OCI-LY1 (cell line): Measurements from ENCODE around the gene TBX10.
"Not testable (repeated sequence)": the region's sequence is repeated elsewhere in the genome, so short reads cannot be mapped to it uniquely, and the experiment has no call there.

Experiments
- H2AFZ ChIP-seq: fragments of 200-600 bp; sonication (generic), shearing (Covaris generic); 2 replicates; pipeline ENCODE4 v1.6.0; 2014; ENCODE audit warnings: antibody characterized with exemption, mild to moderate bottlenecking, low read length
- H3F3A ChIP-seq: fragments of 200-600 bp; sonication (generic), shearing (Covaris generic); 2 replicates; pipeline ENCODE4 v1.6.0; 2014; ENCODE audit warnings: mild to moderate bottlenecking, antibody characterized with exemption, low read length, moderate library complexity; ENCODE audit not compliant: insufficient read depth
- H3K27ac ChIP-seq: fragments of 200-600 bp; sonication (generic); 2 replicates; pipeline ENCODE4 v1.5.1; 2014; ENCODE audit warnings: low read length, mixed run types, mild to moderate bottlenecking, low read depth; ENCODE audit not compliant: poor library complexity, severe bottlenecking
- H3K27me3 ChIP-seq: fragments of 200-600 bp; sonication (generic); 2 replicates; pipeline ENCODE4 v1.6.0; 2014; ENCODE audit warnings: antibody characterized with exemption, mild to moderate bottlenecking, low read length, moderate library complexity; ENCODE audit not compliant: insufficient read depth
- H3K36me3 ChIP-seq: fragments of 200-600 bp; sonication (generic); 2 replicates; pipeline ENCODE4 v1.6.1; 2014; ENCODE audit warnings: mild to moderate bottlenecking, antibody characterized with exemption, low read length, moderate library complexity, mixed read lengths; ENCODE audit not compliant: insufficient read depth
- H3K4me1 ChIP-seq: fragments of 200-600 bp; sonication (generic); 2 replicates; pipeline ENCODE4 v1.5.1; 2014; ENCODE audit warnings: mild to moderate bottlenecking, low read length, moderate library complexity; ENCODE audit not compliant: insufficient read depth, severe bottlenecking
- H3K4me2 ChIP-seq: fragments of 200-600 bp; sonication (generic), shearing (Covaris generic); 2 replicates; pipeline ENCODE4 v1.6.1; 2014; ENCODE audit warnings: low read length
- H3K4me3 ChIP-seq: fragments of 200-600 bp; sonication (generic); 2 replicates; pipeline ENCODE4 v1.5.1; 2014; ENCODE audit warnings: low read length, low read depth, mild to moderate bottlenecking, mixed read lengths; ENCODE audit not compliant: poor library complexity, severe bottlenecking
- H3K79me2 ChIP-seq: fragments of 200-600 bp; shearing (Covaris generic); 2 replicates; pipeline ENCODE4 v1.6.1; 2016; ENCODE audit warnings: mixed run types, low read length, mixed read lengths; ENCODE audit not compliant: insufficient read depth
- H3K9ac ChIP-seq: fragments of 200-600 bp; sonication (generic), shearing (Covaris generic); 2 replicates; pipeline ENCODE4 v1.6.1; 2014; ENCODE audit warnings: mild to moderate bottlenecking, low read length, mixed read lengths
- H3K9me2 ChIP-seq: fragments of 200-600 bp; sonication (generic), shearing (Covaris generic); 2 replicates; pipeline ENCODE4 v1.6.1; 2014; ENCODE audit warnings: low read depth, mild to moderate bottlenecking, low read length, mixed read lengths
- H3K9me3 ChIP-seq: fragments of 200-600 bp; shearing (Covaris generic); 2 replicates; pipeline ENCODE4 v1.6.1; 2014; ENCODE audit warnings: low read length, mixed read lengths
- H4K20me1 ChIP-seq: fragments of 200-600 bp; sonication (generic), shearing (Covaris generic); 2 replicates; pipeline ENCODE4 v1.6.0; 2016; ENCODE audit warnings: mild to moderate bottlenecking, low read length; ENCODE audit not compliant: insufficient read depth
- CTCF ChIP-seq: fragments of 200-600 bp; sonication (generic), shearing (Covaris generic); IDR thresholded peaks from 2 replicates; pipeline ENCODE4 v1.5.1; 2017; ENCODE audit warnings: mild to moderate bottlenecking, antibody characterized with exemption, low read length, moderate library complexity, mixed read lengths
- EZH2 ChIP-seq: fragments of 200-600 bp; sonication (generic), shearing (Covaris generic); IDR thresholded peaks from 2 replicates; pipeline ENCODE4 v1.8.0; 2017; ENCODE audit warnings: borderline replicate concordance, mixed run types, mild to moderate bottlenecking, antibody characterized with exemption, low read length, moderate library complexity, mixed read lengths

TBX10 gene

DNA sequence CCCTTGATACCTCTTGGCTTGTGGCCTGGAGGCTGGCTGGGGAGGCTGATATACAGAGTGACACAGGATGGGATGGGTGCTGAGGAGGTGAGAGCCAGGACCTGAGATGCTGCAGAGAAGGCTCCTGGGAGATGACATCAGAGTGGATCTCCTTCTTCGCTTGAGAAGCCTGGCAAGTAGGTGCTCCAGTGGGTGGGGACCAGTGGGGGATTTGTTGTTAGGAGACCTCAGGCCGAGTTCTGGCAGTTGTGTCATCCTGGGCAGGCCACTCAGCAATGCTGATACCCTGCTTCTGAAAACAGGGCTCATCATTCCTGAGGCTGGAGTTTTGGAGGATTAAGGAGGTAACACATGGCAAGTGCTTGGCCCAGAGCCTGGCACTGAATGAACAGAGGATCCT, 34.7 kb downstream of the TBX10 start:
- Histone ChIP-seq H2AFZ (no peak overlapping the region), H3F3A (no peaks in the 10 kb centered on the region), H3K36me3 (peaks cover 17% of the 10 kb centered on the region), H3K9ac (no peak overlapping the region), H4K20me1 (no peaks in the 10 kb centered on the region), H3K27me3 (peaks cover 3% of the 10 kb centered on the region; the same call in 1 of the 2 replicates), H3K4me1 (peaks cover 38% of the 10 kb centered on the region), H3K4me3 (no peak overlapping the region), H3K9me2 (no peaks in the 10 kb centered on the region), H3K27ac (no peak overlapping the region), H3K79me2 (peaks cover 9% of the 10 kb centered on the region; the same call in 1 of the 2 replicates), H3K9me3 (no peaks in the 10 kb centered on the region), H3K4me2 (no peak overlapping the region)
- TF ChIP-seq CTCF (no peak), EZH2 (no peak)

DNA sequence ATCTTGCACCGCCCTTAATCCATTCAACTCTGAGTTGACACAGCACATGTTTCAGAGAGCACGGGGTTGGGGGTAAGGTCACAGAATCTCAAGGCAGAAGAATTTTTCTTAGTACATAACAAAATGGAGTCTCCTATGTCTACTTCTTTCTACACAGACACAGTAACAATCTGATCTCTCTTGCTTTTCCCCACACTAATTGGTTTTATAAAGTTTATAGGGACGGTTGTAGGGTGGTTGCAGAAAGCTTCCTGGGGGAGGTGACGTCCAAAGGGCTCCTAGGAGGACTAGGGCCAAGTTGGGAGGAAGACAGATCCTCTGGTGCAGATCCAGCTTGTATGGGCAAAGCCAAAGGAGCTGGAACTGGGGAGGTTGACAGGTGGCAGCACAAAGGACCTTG, 35.4 kb downstream of the TBX10 start:
- not testable (repeated sequence) for H3K27me3 ChIP-seq, H3K4me2 ChIP-seq, H3K9me2 ChIP-seq, H3F3A ChIP-seq, H2AFZ ChIP-seq, H3K9ac ChIP-seq, H3K4me3 ChIP-seq, H4K20me1 ChIP-seq, H3K27ac ChIP-seq, H3K79me2 ChIP-seq, H3K9me3 ChIP-seq
- Histone ChIP-seq H3K4me1 (peaks cover 41% of the 10 kb centered on the region), H3K36me3 (peaks cover 11% of the 10 kb centered on the region)

DNA sequence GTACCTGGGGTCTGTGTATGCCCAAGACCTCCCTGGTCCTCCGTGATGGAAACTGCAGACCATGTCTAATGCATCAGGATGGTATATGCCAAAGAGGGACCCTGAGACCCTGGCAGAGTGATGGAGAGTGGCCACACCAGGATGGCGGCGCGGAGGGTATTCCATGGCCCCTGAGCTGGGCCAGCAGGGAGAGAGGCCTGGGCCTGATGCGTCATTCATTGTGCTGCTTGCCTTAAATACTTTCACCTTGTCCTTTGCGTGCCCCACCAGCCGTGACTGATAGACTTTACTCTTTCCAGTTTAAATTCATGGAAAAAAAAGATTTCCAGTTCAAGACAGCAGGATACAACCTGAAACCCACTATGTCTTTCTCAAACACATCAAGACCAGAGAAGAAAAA, 38.5 kb downstream of the TBX10 start:
- H3K4me3 ChIP-seq: no peak overlapping the region
- no peak overlapping the region for H2AFZ ChIP-seq
- H3K36me3 ChIP-seq: no peaks in the 10 kb centered on the region; the same call in 1 of the 2 replicates
- H3K79me2 ChIP-seq: no peaks in the 10 kb centered on the region
- no peaks in the 10 kb centered on the region for H3F3A ChIP-seq
- TF ChIP-seq EZH2 (no peak), CTCF (no peak)
- 0 out of 2 replicates have a peak, but pooled peaks cover 2% of the 10 kb centered on the region for H3K9me3 ChIP-seq
- peak overlapping the region; percentile 73 for H3K27ac ChIP-seq
- peaks cover 21% of the 10 kb centered on the region for H3K4me1 ChIP-seq
- peak overlapping the region; percentile 45; the same call in 1 of the 2 replicates for H3K4me2 ChIP-seq
- no peak overlapping the region; the same call in 1 of the 2 replicates for H3K9ac ChIP-seq
- H3K9me2 ChIP-seq: no peaks in the 10 kb centered on the region
- H4K20me1 ChIP-seq: no peaks in the 10 kb centered on the region
- peaks cover 3% of the 10 kb centered on the region; the same call in 1 of the 2 replicates for H3K27me3 ChIP-seq

DNA sequence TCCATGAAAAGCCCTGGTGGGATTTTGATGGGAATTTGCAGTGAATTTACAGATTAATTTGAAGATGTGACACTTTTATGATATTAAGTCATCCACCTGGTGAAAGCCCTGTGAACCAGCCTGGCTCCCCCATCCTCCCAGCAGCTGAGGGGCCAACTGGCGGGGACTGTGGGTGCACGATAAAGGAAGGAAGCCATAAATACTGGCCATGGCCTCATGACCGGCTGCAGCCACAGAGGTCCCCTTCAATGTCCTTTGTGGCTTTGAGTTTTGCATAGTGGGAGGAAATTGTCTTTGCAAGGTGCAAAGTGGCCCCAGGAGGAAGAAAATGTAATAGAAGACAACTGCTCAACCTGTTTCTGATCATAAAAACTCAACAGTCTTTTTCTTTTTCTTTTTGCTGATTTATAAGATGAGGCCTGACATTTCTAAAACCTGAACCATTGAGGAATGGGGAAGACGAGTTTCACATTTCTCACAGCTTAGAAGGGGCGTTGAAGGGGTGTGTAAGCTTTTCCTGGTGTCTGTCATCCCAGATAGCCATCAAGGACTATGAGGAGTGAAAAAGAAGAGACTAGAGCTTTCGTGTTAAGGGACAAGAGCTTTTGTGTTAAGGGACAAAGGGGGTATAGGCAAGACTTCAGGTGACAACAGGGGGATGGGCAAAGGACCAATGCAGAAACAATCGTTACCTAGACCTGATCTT, 39.1 kb downstream of the TBX10 start:
- H3K79me2 ChIP-seq: no peaks in the 10 kb centered on the region
- H3K27ac ChIP-seq: peak overlapping the region; percentile 73
- TF ChIP-seq EZH2 (no peak), CTCF (no peak)
- no peaks in the 10 kb centered on the region; the same call in 1 of the 2 replicates for H3K36me3 ChIP-seq
- no peaks in the 10 kb centered on the region for H3F3A ChIP-seq
- H3K9ac ChIP-seq: peak overlapping the region; percentile 26; the same call in 1 of the 2 replicates
- H3K9me2 ChIP-seq: no peaks in the 10 kb centered on the region
- H3K4me2 ChIP-seq: peak overlapping the region; percentile 45
- no peak overlapping the region for H2AFZ ChIP-seq
- peaks cover 18% of the 10 kb centered on the region for H3K4me1 ChIP-seq
- H3K9me3 ChIP-seq: 0 out of 2 replicates have a peak, but pooled peaks cover 2% of the 10 kb centered on the region
- H3K27me3 ChIP-seq: peaks cover 3% of the 10 kb centered on the region; the same call in 1 of the 2 replicates
- H3K4me3 ChIP-seq: peak overlapping the region; percentile 28
- H4K20me1 ChIP-seq: no peaks in the 10 kb centered on the region
